H1 (cell line): Measurements from ENCODE around the gene CST11. TPM values are rescaled to one million over a fixed set of nuclear protein-coding genes. Genes with fewer than 3 reads are reported as not detected.

ENCODE experiments used
- CTCF ChIA-PET: fragments of 300-600 bp; sonication (Branson Sonifier 250); formaldehyde crosslinking; loops from one replicate; lab custom pipeline; 2021; ENCODE audit not compliant: partially characterized antibody; lab: Charles Lee
- POLR2A ChIA-PET: fragments of 300-600 bp; sonication (Branson Sonifier 250); formaldehyde crosslinking; loops from one replicate; lab custom pipeline; 2021; ENCODE audit warnings: inconsistent platforms; ENCODE audit not compliant: partially characterized antibody; lab: Charles Lee
- DNase-seq, 2 experiments: peaks; one replicate each; pipeline versions ENCODE4 v3.0.0 to v3.0.0-alpha.2; 2010 to 2022; ENCODE audit warnings: low spot score in 2 of 2, low read depth in 1 of 2, mixed read lengths in 1 of 2
- FAIRE-seq: peaks from 2 replicates; lab custom pipeline; 2011; peaks lifted over from hg19 to GRCh38; lab: Jason Lieb, UNC
- H2AFZ ChIP-seq: 2 replicates; pipeline ENCODE4 v1.8.1; 2012; ENCODE audit warnings: low read length, inconsistent platforms
- H2AK5ac ChIP-seq: 2 replicates; pipeline ENCODE4 v1.6.1; 2013; ENCODE audit warnings: low read depth, low read length
- H2BK120ac ChIP-seq: replicated peaks from 2 replicates; pipeline ENCODE3; 2013; ENCODE audit warnings: low read depth, low read length, inconsistent platforms
- H2BK12ac ChIP-seq: 2 replicates; pipeline ENCODE4 v1.6.1; 2013; ENCODE audit warnings: low read depth, low read length
- H2BK15ac ChIP-seq: 2 replicates; pipeline ENCODE4 v1.6.1; 2013; ENCODE audit warnings: low read length
- H2BK20ac ChIP-seq: 2 replicates; pipeline ENCODE4 v1.6.1; 2013; ENCODE audit warnings: low read length
- H2BK5ac ChIP-seq: 2 replicates; pipeline ENCODE4 v1.6.1; 2013; ENCODE audit warnings: low read depth, low read length
- H3K14ac ChIP-seq: 2 replicates; pipeline ENCODE4 v1.6.1; 2013; ENCODE audit warnings: inconsistent platforms; ENCODE audit not compliant: insufficient read length
- H3K18ac ChIP-seq: 2 replicates; pipeline ENCODE4 v1.6.1; 2013; ENCODE audit warnings: low read length; ENCODE audit errors: extremely low read depth
- H3K23ac ChIP-seq: 2 replicates; pipeline ENCODE4 v1.6.1; 2013; ENCODE audit warnings: inconsistent platforms; ENCODE audit not compliant: insufficient read length
- H3K23me2 ChIP-seq: 2 replicates; pipeline ENCODE4 v1.6.1; 2013; ENCODE audit warnings: low read depth, low read length
- H3K27ac ChIP-seq: 2 replicates; pipeline ENCODE4 v1.6.1; 2011; ENCODE audit warnings: low read depth, low read length, inconsistent platforms
- H3K27me3 ChIP-seq, 4 experiments: replicated peaks in 1 of 4; 1 replicate in 1 of 4; 2 replicates in 3 of 4; pipeline versions ENCODE4 v1.6.1 to v1.8.1; 2011 to 2013; ENCODE audit warnings: low read length in 3 of 4, mild to moderate bottlenecking in 3 of 4, inconsistent platforms in 2 of 4, mixed read lengths in 2 of 4, moderate library complexity in 1 of 4; ENCODE audit not compliant: control insufficient read depth in 3 of 4, insufficient read depth in 3 of 4; ENCODE audit errors: extremely low read depth in 1 of 4
- H3K36me3 ChIP-seq, 4 experiments: 2 replicates each; pipeline versions ENCODE4 v1.6.1 to v1.8.1; 2011 to 2013; ENCODE audit warnings: mild to moderate bottlenecking in 4 of 4, low read length in 3 of 4, moderate library complexity in 2 of 4, control low read depth in 1 of 4, inconsistent platforms in 1 of 4; ENCODE audit not compliant: insufficient read depth in 4 of 4, control insufficient read depth in 2 of 4
- H3K4ac ChIP-seq: replicated peaks from 2 replicates; pipeline ENCODE3; 2013; ENCODE audit warnings: low read length, low read depth, mixed read lengths, inconsistent platforms; ENCODE audit not compliant: insufficient read length
- H3K4me1 ChIP-seq, 4 experiments: replicated peaks in 1 of 4; 1 replicate in 1 of 4; 2 replicates in 3 of 4; pipeline versions ENCODE4 v1.6.1 to v1.8.1; 2011 to 2013; ENCODE audit warnings: low read length in 3 of 4, inconsistent platforms in 2 of 4, mixed read lengths in 1 of 4; ENCODE audit not compliant: insufficient read depth in 4 of 4, control insufficient read depth in 3 of 4
- H3K4me2 ChIP-seq, 2 experiments: 2 replicates each; pipeline versions ENCODE4 v1.6.1 to v1.8.1; 2011 to 2013; ENCODE audit warnings: low read depth in 2 of 2, low read length in 2 of 2, control low read depth in 1 of 2, inconsistent platforms in 1 of 2, mild to moderate bottlenecking in 1 of 2; ENCODE audit not compliant: insufficient read depth in 1 of 2
- H3K4me3 ChIP-seq, 4 experiments: fragments of 200-600, 300-600 bp in 1 of 4; sonication (generic), shearing (Covaris generic), sonication (Bioruptor Twin) in 1 of 4; 2 replicates each; pipeline versions ENCODE4 v1.5.1 to v1.8.1; 2011 to 2016; ENCODE audit warnings: low read length in 4 of 4, low read depth in 3 of 4, control low read depth in 2 of 4, inconsistent platforms in 2 of 4, mild to moderate bottlenecking in 2 of 4, mixed read lengths in 1 of 4, moderate library complexity in 1 of 4; ENCODE audit not compliant: insufficient read depth in 2 of 4; ENCODE audit errors: extremely low read depth in 1 of 4
- H3K56ac ChIP-seq: replicated peaks from 2 replicates; pipeline ENCODE3; 2013; ENCODE audit warnings: low read depth, mild to moderate bottlenecking, mixed read lengths, low read length, inconsistent platforms; ENCODE audit not compliant: insufficient read length
- H3K79me1 ChIP-seq: 2 replicates; pipeline ENCODE4 v1.6.1; 2013; ENCODE audit warnings: low read depth, low read length, control low read depth
- H3K79me2 ChIP-seq, 2 experiments: 2 replicates each; pipeline versions ENCODE4 v1.6.1 to v1.8.1; 2012 to 2013; ENCODE audit warnings: low read length in 2 of 2, mild to moderate bottlenecking in 2 of 2, inconsistent platforms in 1 of 2; ENCODE audit not compliant: insufficient read depth in 2 of 2, control insufficient read depth in 1 of 2
- H3K9ac ChIP-seq, 4 experiments: replicated peaks in 1 of 4; 1 replicate in 1 of 4; 2 replicates in 3 of 4; pipeline versions ENCODE4 v1.6.1 to v1.8.1; 2011 to 2013; ENCODE audit warnings: low read depth in 3 of 4, low read length in 3 of 4, control low read depth in 2 of 4, mild to moderate bottlenecking in 2 of 4, moderate library complexity in 2 of 4, inconsistent platforms in 1 of 4; ENCODE audit errors: extremely low read depth in 1 of 4
- H3K9me3 ChIP-seq, 2 experiments: 2 replicates each; pipeline versions ENCODE4 v1.6.1 to v1.8.1; 2012 to 2013; ENCODE audit warnings: mild to moderate bottlenecking in 2 of 2, moderate library complexity in 2 of 2, control low read depth in 1 of 2, inconsistent platforms in 1 of 2, low read depth in 1 of 2, low read length in 1 of 2, mixed read lengths in 1 of 2; ENCODE audit not compliant: insufficient read depth in 2 of 2
- H4K20me1 ChIP-seq, 2 experiments: replicated peaks in 1 of 2; 2 replicates each; pipeline versions ENCODE3 to v1.8.1; 2011 to 2013; ENCODE audit warnings: inconsistent platforms in 2 of 2, low read length in 2 of 2, mild to moderate bottlenecking in 1 of 2; ENCODE audit not compliant: insufficient read depth in 2 of 2, control insufficient read depth in 1 of 2
- H4K5ac ChIP-seq: 2 replicates; pipeline ENCODE4 v1.6.1; 2013; ENCODE audit warnings: low read length, low read depth, mixed read lengths, inconsistent platforms; ENCODE audit not compliant: insufficient read length
- H4K8ac ChIP-seq: 2 replicates; pipeline ENCODE4 v1.8.0; 2013; ENCODE audit warnings: mild to moderate bottlenecking, moderate library complexity, low read length, inconsistent platforms; ENCODE audit not compliant: insufficient read depth; ENCODE audit errors: extremely low read depth
- H4K91ac ChIP-seq: replicated peaks from 2 replicates; pipeline ENCODE3; 2013; ENCODE audit warnings: low read length, mixed read lengths, inconsistent platforms; ENCODE audit not compliant: insufficient read length
- ATF2 ChIP-seq: IDR thresholded peaks from 2 replicates; pipeline ENCODE4 v1.6.1; 2012; ENCODE audit warnings: low read length, inconsistent platforms
- POLR2AphosphoS5 ChIP-seq: IDR thresholded peaks from 2 replicates; pipeline ENCODE4 v1.6.1; 2011; ENCODE audit warnings: low read depth, low read length
- WGBS, 2 experiments: shearing (Covaris generic) in 1 of 2; methylation state at CpG; one replicate each; pipeline versions ENCODE4 v1.1.6 to v1.1.7; 2013 to 2015; ENCODE audit warnings: low lambda C conversion rate in 2 of 2, mixed read lengths in 2 of 2, inconsistent platforms in 1 of 2, low coverage in 1 of 2, missing lambda C conversion rate in 1 of 2; ENCODE audit not compliant: insufficient replicate concordance in 2 of 2, insufficient coverage in 1 of 2, insufficient read length in 1 of 2; ENCODE audit errors: extremely low coverage in 1 of 2, missing lambda C conversion rate in 1 of 2; 5-methylcytosine and 5-hydroxymethylcytosine counted together
- polyA plus RNA-seq, 7 experiments: library from polyadenylated mRNA; depleted of rRNA in 3 of 7; stranded (reverse) in 5 of 7; unstranded in 2 of 7; fragments of >200 nt in 5 of 7; fragments of 200-250 nt in 2 of 7; gene quantifications; 1 replicate in 5 of 7; 2 replicates in 1 of 7; 4 replicates in 1 of 7; pipeline versions ENCODE4 v1.2.1 to v1.2.3, GENCODE V29; 2011 to 2013; ENCODE audit warnings: missing spikeins in 2 of 7, mixed read lengths in 2 of 7
- total RNA-seq: library from RNA; stranded (reverse); fragmentation: NEBNext Ultra II Directional; extraction: Animal tissue kit (Norgen Biotek cat#: 25700); gene quantifications from 2 replicates; pipeline ENCODE4 v1.2.1, GENCODE V29; 2021

The CST11 gene
- total and polyA plus RNA-seq, 2 of the 8 experiments (the other 6 are each of a cell fraction or from before 2014, with no cell fraction given), result 2.0 TPM; not detected in 1

GRCh38 chr20:23453549-23454543, 1.2 kb upstream of the CST11 start:
- Histone ChIP-seq H3K4me2 (no peak overlapping the region), H3K36me3 (no peaks in the 10 kb centered on the region; a peak in 1 of 8 replicates), H4K5ac (no peak overlapping the region), H3K23me2 (peaks cover 10% of the 10 kb centered on the region), H3K14ac (no peak overlapping the region), H3K9ac (peak overlapping the region in 1 of 4 experiments; percentile 40; a peak in 1 of 7 replicates), H2AK5ac (peak overlapping the region; percentile 100), H3K79me2 (0 out of 4 replicates have a peak, but pooled peaks cover 0 to 4% of the 10 kb centered on the region in 2 experiments), H3K4me3 (no peak overlapping the region), H2BK120ac (peak overlapping the region; percentile 7), H3K27ac (no peak overlapping the region), H3K56ac (peak overlapping the region; percentile 81), H3K23ac (no peak overlapping the region), H3K4ac (peak overlapping the region; percentile 62), H2BK20ac (peak overlapping the region; percentile 99), H3K18ac (peak overlapping the region; percentile 80; the same call in 1 of the 2 replicates), H2BK5ac (peak overlapping the region; percentile 79), H4K20me1 (peaks cover 0 to 5% of the 10 kb centered on the region in 2 experiments), H3K9me3 (0 out of 4 replicates have a peak, but pooled peaks cover 0 to 5% of the 10 kb centered on the region in 2 experiments), H2AFZ (no peak overlapping the region), H3K79me1 (no peaks in the 10 kb centered on the region), H2BK12ac (peak overlapping the region; percentile 100; the same call in 1 of the 2 replicates), H2BK15ac (peak overlapping the region; percentile 90), H4K8ac (no peak overlapping the region; the same call in 1 of the 2 replicates), H3K27me3 (peaks cover 0 to 7% (median 0%) of the 10 kb centered on the region in 4 experiments; a peak in 2 of 7 replicates), H4K91ac (peak overlapping the region; percentile 81), H3K4me1 (peaks cover 0 to 3% (median 0%) of the 10 kb centered on the region in 4 experiments; a peak in 2 of 7 replicates)
- peak; percentile 87 for FAIRE-seq
- POLR2A ChIA-PET, result no interaction called here
- CTCF ChIA-PET, result interaction anchor here (0.5 to 18.9 kb wide), 5 partner anchors 8 to 152 kb away, joined by 3 to 328 read pairs (median 3); partner anchors contain the start of gene CST9
- no peak for DNase-seq
- TF ChIP-seq ATF2 (no peak), POLR2AphosphoS5 (no peak)
- WGBS, 2 experiments, result 92% methylated on average over 15 of the region's 15 CpGs; no CpG with 5 or more reads in 1 of the 2 experiments
